CD4-positive, alpha-beta T cell (primary cell): ENCODE data around the gene PRADC1. TPM values are rescaled to one million over a fixed set of nuclear protein-coding genes. Genes with fewer than 3 reads are reported as not detected.
"Not testable (repeated sequence)": the region's sequence is repeated elsewhere in the genome, so short reads cannot be mapped to it uniquely, and the experiment has no call there.

Experiments used
- ATAC-seq: fragments of 200-7000 bp; cut with Tn5 transposase; one replicate; pipeline ENCODE4 v1.10.0; 2022; ENCODE audit warnings: mild to moderate bottlenecking; ENCODE audit not compliant: poor library complexity
- CTCF ChIA-PET: fragments of 350-600 bp; sonication (Branson Sonifier 250); formaldehyde crosslinking; loops from one replicate; lab custom pipeline; 2021; ENCODE audit warnings: antibody characterized with exemption, inconsistent platforms; lab: Charles Lee
- POLR2A ChIA-PET: fragments of 350-600 bp; sonication (Branson Sonifier 250); formaldehyde crosslinking; loops from one replicate; lab custom pipeline; 2021; ENCODE audit warnings: antibody characterized with exemption, inconsistent platforms; lab: Charles Lee
- DNase-seq, 14 experiments: peaks; one replicate each; pipeline ENCODE4 v3.0.0-alpha.2; 2013 to 2020; ENCODE audit warnings: mixed read lengths in 2 of 14
- H3K27ac ChIP-seq, 2 donors: one replicate each; pipeline versions ENCODE4 v1.5.1 to v1.7.0; 2013; ENCODE audit warnings: low read length in 2 of 2, low read depth in 1 of 2, mild to moderate bottlenecking in 1 of 2
- H3K27me3 ChIP-seq, 2 experiments: 1 replicate in 1 of 2; 2 replicates in 1 of 2; pipeline versions ENCODE4 v1.6.1 to v1.7.0; 2013; ENCODE audit warnings: low read length in 2 of 2, control low read depth in 1 of 2, mild to moderate bottlenecking in 1 of 2, moderate library complexity in 1 of 2; ENCODE audit not compliant: insufficient read depth in 2 of 2, control insufficient read depth in 1 of 2
- H3K36me3 ChIP-seq: one replicate; pipeline ENCODE4 v1.6.1; 2013; ENCODE audit warnings: low read length, control low read depth; ENCODE audit not compliant: insufficient read depth
- H3K4me1 ChIP-seq: one replicate; pipeline ENCODE4 v1.6.1; 2013; ENCODE audit warnings: low read length, control low read depth; ENCODE audit not compliant: insufficient read depth
- H3K4me3 ChIP-seq: one replicate; pipeline ENCODE4 v1.5.1; 2013; ENCODE audit warnings: mild to moderate bottlenecking, low read length, moderate library complexity
- H3K9me3 ChIP-seq, 2 experiments: 1 replicate in 1 of 2; 2 replicates in 1 of 2; pipeline versions ENCODE4 v1.6.1 to v1.7.0; 2013; ENCODE audit warnings: low read length in 2 of 2, mild to moderate bottlenecking in 2 of 2, control low read depth in 1 of 2, moderate library complexity in 1 of 2; ENCODE audit not compliant: control insufficient read depth in 1 of 2, insufficient read depth in 1 of 2
- H3K27ac Mint-ChIP-seq: one replicate; pipeline ENCODE4 v1.8.0; 2020; ENCODE audit warnings: mixed read lengths
- H3K27me3 Mint-ChIP-seq: one replicate; pipeline ENCODE4 v1.8.0; 2021; ENCODE audit warnings: mixed read lengths
- H3K36me3 Mint-ChIP-seq: one replicate; pipeline ENCODE4 v1.8.0; 2021; ENCODE audit warnings: low read depth, mixed read lengths
- H3K4me1 Mint-ChIP-seq: one replicate; pipeline ENCODE4 v1.8.0; 2021; ENCODE audit warnings: low read depth, mixed read lengths
- H3K4me3 Mint-ChIP-seq: one replicate; pipeline ENCODE4 v1.8.0; 2020; ENCODE audit warnings: mild to moderate bottlenecking, mixed read lengths
- H3K9me3 Mint-ChIP-seq: one replicate; pipeline ENCODE4 v1.8.0; 2020; ENCODE audit warnings: mixed read lengths
- intact Hi-C, 2 experiments: fragments of 100-400 bp; cut with DNase I in 1 of 2; cut with micrococcal nuclease in 1 of 2; formaldehyde crosslinking; loops; one replicate each; pipeline versions ENCODE4 v1.15.1 to v1.9.0; 2023 to 2025; cut with DNase I, micrococcal nuclease
- total RNA-seq, 174 experiments: library from RNA in 2 of 174; stranded (reverse) in 2 of 174; gene quantifications; one replicate each; pipeline ENCODE4 v1.2.3 and lab custom pipeline; 2021 to 2026
- TF ChIP-seq, protein P1 (sequence below): fragments of 200-600 bp; IDR thresholded peaks from one replicate; pipeline ENCODE4 v1.8.0; 2022; ENCODE audit warnings: antibody characterized with exemption, mild to moderate bottlenecking

The PRADC1 gene
- total RNA-seq, 2 experiments from 2014 or later: 2.9 to 3.0 TPM

DNA sequence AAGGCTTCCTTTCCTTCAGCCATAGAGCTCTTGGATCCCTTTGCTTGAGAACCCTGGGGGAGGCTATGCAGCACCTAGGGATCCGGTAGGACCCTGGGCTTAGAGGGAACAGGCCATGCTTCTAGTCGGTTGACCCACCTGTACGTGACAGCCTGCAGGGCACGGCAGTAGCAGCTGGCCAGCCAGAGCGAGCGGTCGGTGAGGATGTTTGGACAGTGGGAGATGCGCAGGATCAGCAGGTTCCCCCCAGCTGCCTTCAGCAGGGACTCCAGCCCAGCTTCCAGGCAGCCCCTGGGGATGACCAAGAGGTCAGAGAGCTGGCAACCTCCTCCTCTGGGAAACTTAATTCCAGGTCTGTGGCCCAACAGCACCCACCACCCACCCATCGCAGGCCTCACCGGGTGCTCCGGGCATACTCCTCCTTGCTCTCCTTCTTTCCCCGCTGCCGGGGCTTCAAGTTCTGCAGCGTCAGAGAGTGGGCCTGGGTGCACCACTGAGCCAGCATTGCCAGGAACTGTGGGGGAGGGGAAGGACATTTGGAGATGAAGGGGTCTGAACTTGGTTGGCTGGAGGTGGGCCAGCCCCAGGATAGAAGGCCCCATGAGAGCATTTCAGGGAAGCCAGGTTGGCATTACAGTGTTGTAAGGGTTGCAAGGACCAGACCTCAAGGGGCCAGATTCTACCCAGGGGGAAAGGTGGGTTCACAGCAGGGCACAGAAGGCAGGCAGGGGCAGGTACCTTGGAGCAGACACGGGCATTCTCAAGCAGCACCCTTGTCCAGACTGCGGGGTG lies 30.7 kb upstream of the PRADC1 start:
- no peak overlapping the region for H3K4me3 ChIP-seq
- ChIA-PET CTCF (no interaction called here), POLR2A (no interaction called here)
- Mint-ChIP-seq H3K4me1 (peaks cover 20% of the 10 kb centered on the region), H3K9me3 (no peaks in the 10 kb centered on the region), H3K27ac (no peak overlapping the region), H3K4me3 (no peak overlapping the region), H3K36me3 (peaks cover 42% of the 10 kb centered on the region), H3K27me3 (no peaks in the 10 kb centered on the region)
- no peak overlapping the region for H3K27ac ChIP-seq
- H3K27me3 ChIP-seq: no peaks in the 10 kb centered on the region
- DNase-seq (no peak), ATAC-seq (no peak)
- intact Hi-C loops: no loop called here
- H3K36me3 ChIP-seq: no peaks in the 10 kb centered on the region
- H3K4me1 ChIP-seq: peaks cover 7% of the 10 kb centered on the region
- no peaks in the 10 kb centered on the region for H3K9me3 ChIP-seq
- TF ChIP-seq, protein P1, sequence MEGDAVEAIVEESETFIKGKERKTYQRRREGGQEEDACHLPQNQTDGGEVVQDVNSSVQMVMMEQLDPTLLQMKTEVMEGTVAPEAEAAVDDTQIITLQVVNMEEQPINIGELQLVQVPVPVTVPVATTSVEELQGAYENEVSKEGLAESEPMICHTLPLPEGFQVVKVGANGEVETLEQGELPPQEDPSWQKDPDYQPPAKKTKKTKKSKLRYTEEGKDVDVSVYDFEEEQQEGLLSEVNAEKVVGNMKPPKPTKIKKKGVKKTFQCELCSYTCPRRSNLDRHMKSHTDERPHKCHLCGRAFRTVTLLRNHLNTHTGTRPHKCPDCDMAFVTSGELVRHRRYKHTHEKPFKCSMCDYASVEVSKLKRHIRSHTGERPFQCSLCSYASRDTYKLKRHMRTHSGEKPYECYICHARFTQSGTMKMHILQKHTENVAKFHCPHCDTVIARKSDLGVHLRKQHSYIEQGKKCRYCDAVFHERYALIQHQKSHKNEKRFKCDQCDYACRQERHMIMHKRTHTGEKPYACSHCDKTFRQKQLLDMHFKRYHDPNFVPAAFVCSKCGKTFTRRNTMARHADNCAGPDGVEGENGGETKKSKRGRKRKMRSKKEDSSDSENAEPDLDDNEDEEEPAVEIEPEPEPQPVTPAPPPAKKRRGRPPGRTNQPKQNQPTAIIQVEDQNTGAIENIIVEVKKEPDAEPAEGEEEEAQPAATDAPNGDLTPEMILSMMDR: no peak

GRCh38 chr2:73262691-73263429 lies 29.8 kb upstream of the PRADC1 start:
- Mint-ChIP-seq H3K36me3 (peaks cover 36% of the 10 kb centered on the region), H3K4me1 (peaks cover 13% of the 10 kb centered on the region)
- H3K4me3 ChIP-seq, H3K9me3 Mint-ChIP-seq, intact Hi-C loops, H3K27ac Mint-ChIP-seq, H3K9me3 ChIP-seq, H3K27ac ChIP-seq, H3K36me3 ChIP-seq, CTCF ChIA-PET, H3K4me3 Mint-ChIP-seq, H3K27me3 ChIP-seq, POLR2A ChIA-PET, H3K27me3 Mint-ChIP-seq, ATAC-seq, DNase-seq: not testable (repeated sequence)
- H3K4me1 ChIP-seq: peaks cover 10% of the 10 kb centered on the region

DNA sequence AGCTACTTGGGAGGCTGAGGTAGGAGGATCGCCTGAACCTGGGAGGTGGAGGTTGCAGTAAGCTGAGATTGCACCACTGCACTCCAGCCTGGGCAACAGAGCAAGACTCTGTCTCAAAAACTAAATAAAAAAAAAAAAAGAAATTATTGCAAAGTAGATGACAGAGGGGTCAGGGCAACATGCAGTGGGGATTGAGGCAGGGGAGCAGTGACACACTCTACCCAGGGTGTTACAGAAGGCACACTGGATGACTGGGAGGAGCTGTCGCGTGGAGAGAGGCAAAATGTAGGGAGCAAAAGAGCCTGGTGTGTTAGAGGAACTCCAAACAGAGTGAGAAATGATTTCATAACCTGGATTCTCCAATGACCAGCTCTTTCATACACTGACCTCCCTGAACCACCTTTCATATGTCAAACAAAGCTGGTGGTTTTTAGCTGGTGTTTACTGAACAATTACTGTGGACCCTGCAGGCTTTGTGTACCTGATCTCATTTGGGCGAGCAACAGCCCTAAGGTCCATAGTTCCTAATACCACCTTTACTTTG lies 29.1 kb upstream of the PRADC1 start:
- DNase-seq (no peak), ATAC-seq (no peak)
- Histone ChIP-seq H3K9me3 (no peaks in the 10 kb centered on the region), H3K4me1 (peaks cover 14% of the 10 kb centered on the region), H3K27me3 (no peaks in the 10 kb centered on the region), H3K36me3 (no peaks in the 10 kb centered on the region), H3K27ac (no peak overlapping the region), H3K4me3 (no peak overlapping the region)
- Mint-ChIP-seq H3K4me3 (no peak overlapping the region), H3K36me3 (peaks cover 35% of the 10 kb centered on the region), H3K27me3 (no peaks in the 10 kb centered on the region), H3K4me1 (peaks cover 6% of the 10 kb centered on the region), H3K9me3 (no peaks in the 10 kb centered on the region), H3K27ac (no peak overlapping the region)
- ChIA-PET POLR2A (no interaction called here), CTCF (no interaction called here)
- TF ChIP-seq, protein P1: no peak
- intact Hi-C loops: no loop called here
